Loucy (cell line): ENCODE data around the gene TARS2.

ENCODE experiments used
- CTCF ChIP-seq: fragments of 200-600 bp; sonication (generic); conservative IDR thresholded peaks from 2 replicates; pipeline ENCODE4 v1.5.1; 2014; ENCODE audit warnings: mild to moderate bottlenecking, antibody characterized with exemption, low read length
- EZH2phosphoT487 ChIP-seq: fragments of 200-600 bp; IDR thresholded peaks from 2 replicates; pipeline ENCODE4 v1.6.1; 2018; ENCODE audit warnings: antibody characterized with exemption, mild to moderate bottlenecking, moderate library complexity, borderline replicate concordance

- no peak for TF ChIP-seq CTCF
- TF ChIP-seq EZH2phosphoT487: no peak
Observed at GRCh38 chr1:150529017-150529416, 41.8 kb downstream of the TARS2 start.
